Colon (tissue), 2 donors: Measurements from ENCODE around the gene SLC23A2.
"Not testable (repeated sequence)": the region's sequence is repeated elsewhere in the genome, so short reads cannot be mapped to it uniquely, and the experiment has no call there.

Experiments
- FAIRE-seq: peaks from 2 replicates; lab custom pipeline; 2012; peaks lifted over from hg19 to GRCh38; lab: Jason Lieb, UNC
- donor health status: control.
- donor health status: control.

The SLC23A2 gene

DNA sequence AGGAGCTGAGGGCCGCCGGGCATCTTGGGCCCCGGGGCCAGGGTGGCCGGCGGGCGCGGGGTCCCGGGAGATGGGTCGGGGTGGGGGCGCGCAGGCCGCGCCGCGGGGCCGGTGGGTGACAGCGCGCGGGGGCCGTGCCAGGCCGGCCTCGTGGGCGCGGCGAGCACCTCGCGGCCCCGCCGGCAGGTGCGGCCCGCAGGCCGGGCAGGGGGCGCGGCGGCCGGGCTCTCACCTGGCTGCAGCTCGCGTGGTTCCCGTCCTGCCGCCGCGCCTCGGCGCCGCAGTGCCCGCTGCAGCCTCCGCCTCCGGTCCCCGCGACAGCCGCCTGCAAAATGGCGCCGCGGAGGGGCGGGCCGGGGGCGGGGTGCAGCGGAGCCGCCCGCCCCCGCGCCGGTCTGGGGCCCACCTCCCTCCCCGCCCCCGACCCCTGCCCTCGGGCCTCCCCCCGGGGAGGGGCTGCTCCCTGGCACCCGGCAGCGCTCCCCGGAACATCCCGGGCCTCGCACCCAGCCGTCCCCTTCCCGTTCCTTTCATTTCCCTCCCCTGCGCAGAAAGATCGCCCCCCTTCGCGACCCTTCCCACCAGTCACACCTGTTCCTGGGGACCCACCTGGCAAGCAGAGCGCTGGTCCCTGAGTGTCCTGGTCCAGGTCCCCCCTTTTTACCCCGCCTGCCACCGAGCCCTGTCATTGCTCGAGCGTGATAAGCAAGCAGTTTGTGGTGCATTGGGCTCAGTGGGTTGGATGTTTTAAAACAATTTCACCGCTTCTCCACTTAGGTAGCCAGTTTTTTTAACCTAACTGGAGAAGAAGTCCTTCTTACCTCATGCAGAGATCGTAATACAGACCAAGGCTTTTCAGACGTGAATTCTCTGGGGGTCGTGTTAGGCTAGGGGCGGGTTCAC, at the start of gene SLC23A2:
SLC23A2 (minus strand) TSS at position 337 of the 903 bp plus-strand sequence. CDS start 68,948 bp downstream, outside the sequence.
- no peak for FAIRE-seq

DNA sequence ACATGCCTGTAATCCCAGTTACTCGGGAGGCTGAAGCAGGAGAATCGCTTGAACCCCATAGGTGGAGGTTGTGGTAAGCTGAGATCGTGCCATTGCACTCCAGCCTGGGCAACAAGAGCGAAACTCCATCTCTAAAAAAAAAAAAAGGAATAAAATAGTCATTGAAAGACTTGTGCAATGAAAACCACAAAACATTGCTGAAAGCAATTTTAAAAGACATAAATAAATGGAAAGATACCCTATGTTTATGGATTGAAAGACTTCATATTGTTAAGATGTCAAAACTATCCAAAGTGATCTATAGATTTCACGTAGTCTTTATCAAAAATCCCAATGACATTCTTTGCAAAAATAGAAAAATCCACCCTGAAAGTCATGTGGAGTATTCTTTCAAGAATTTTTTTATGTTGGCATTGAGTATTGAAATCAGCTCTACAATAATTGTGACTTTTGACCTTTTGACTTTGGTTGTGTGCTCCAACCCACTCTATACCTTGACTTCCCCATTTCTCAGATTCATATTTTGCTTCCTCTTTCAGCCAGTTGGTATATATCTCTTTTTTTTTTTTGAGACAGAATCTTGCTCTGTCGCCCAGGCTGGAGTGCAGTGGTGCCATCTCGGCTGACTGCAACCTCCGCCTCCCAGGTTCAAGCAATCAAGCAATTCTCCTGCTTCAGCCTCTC, 45.5 kb upstream of the SLC23A2 start:
- FAIRE-seq = no peak

DNA sequence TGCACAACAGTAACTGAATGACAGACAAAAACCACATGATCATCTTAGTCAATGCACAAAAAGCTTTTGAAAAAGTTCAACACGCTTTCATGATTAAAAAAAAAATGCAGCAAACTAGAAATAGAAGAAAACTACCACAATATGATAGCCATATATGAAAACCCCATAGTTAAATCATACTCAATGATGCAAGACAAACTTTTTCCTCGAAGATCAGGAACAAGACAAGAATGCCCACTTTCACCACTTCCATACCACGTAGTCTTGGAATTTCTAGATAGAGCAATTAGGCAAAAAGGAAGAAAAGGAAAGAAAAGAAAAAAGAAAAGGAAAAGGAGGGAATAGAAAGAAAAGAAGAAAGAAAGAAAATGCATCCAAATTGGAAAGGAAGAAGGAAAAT, 44.6 kb upstream of the SLC23A2 start:
- FAIRE-seq = no peak

DNA sequence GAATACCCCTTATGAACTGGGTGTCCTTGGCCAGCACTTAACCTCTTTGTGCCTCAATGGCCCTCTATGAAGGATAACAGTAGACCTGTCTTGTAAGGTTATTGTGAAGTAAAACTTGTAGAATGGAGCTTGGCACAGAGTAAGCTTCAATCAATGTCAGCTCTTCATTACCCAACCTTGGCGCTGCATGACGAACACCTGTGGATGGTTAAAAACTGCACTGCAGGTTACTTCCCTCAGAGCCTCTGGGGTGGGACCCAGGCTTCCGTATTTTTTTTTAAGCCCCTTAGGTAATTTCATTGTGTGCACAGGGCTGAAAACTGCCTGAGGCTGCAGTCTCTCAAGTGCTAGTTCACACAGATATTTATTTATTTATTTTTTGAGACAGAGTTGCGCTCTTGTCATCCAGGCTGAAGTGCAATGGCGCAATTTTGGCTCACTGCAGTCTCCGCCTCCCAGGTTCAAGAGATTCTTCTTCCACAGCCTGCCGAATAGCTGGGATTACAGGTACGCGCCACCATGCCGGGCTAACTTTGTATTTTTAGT, 42.8 kb upstream of the SLC23A2 start:
- no peak for FAIRE-seq

DNA sequence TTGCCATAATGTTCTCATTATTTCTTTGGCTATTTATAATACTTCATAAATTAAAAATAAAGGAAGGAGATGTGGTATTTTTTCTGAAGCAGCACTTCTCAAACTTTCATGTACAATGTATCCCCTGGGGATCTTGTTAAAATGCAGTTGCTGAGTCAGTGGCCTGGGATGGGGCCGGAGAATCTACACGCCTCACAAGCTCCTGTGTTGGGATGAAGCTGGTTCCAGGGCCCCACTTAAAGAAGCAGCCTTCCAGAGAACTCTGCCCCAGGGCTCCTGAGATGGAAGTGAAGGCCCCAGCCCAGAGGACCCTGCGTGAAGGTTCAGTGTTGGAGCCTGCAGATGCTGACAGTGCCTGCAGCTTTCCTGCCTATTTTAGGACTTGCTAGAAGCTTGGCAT, 40.1 kb upstream of the SLC23A2 start:
- FAIRE-seq = no peak

DNA sequence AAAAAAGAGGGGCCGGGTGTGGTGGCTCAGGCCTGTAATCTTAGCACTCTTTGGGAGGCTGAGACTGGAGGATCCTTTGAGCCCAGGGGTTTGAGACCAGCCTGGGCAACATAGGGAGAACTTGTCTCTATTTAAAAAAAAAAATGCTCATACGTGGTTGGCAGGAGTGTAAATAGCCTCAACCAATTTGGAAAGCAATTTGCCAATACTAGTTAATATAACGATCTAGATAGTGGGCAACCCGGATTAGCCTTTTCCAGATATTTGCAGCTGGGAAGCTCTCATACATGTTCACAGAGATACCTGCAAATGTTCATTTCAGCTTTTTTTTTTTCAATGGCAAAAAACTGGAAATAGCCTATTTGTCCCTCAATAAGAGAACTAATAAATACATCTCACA, 39.0 kb upstream of the SLC23A2 start:
- no peak for FAIRE-seq

DNA sequence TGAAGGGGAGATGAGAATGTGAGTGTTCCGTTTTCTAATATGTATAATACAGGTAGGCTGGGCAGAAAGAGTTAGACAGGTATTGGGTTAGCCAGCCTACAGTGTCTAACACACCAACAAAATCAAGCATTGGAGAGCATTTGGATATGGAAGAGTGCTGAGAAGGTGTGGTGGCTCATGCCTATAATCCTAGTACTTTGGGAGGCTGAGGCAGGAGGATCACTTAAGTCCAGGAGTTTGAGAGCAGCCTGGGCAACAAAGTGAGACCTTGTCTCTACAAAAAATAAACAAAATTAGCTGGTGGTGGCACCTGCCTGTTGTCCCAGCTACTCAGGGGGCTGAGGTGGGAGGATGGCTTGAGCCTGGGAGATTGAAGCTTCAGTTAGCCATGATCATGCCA, 38.6 kb upstream of the SLC23A2 start:
- no peak for FAIRE-seq

DNA sequence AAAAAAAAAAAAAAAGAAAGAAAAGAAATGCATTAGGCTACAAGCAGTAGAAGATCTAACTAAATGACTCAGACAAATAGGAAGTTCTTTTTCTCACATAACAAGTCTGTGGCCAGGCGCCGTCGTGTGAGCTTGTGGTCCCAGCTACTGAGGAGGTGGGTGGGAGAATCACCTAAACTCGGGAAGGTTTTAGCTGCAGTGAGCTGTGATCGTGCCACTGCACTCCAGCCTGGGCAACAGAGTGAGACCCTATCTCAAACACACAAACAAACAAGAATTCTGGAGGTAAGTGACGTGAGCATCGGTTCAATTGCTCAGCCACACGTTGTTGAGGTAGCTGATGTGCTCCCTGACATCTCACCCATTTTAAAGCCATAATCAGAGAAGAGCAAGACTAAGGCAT, 37.9 kb upstream of the SLC23A2 start:
- FAIRE-seq = no peak

DNA sequence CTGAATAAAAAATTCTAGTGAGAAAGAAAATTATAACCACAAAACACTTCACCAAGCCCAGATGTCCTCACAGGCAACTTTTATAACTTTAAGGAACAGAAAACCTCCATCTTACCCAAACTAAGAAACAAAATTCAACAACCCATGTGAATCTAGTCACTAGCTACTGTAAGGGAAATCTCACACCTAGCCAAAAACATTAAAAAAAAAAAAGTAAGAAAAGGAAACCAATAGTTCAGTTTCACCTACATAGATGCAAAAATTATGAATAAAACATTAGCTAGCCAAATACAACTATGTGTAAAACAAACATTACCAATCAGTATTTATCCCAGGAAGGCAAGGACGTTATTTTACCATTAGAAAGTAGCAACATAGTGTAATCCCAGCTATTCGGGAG, 35.5 kb upstream of the SLC23A2 start:
- no peak for FAIRE-seq

DNA sequence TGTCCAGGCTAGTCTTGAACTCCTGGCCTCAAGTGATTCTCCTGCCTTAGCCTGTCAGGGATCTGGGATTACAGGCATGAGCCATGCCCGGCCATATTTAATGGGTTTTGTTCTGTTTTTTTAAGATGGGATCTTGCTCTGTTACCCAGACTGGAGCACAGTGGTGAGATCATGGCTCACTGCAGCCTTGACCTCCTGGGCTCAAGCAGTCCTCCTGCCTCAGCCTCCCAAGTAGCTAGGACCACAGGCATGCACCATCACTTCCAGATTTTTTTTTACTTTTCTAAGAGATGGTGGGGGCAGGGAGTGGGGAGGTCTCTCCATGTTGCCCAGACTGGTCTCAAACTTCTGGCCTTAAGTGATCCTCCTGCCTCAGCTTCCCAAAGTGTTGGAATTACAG, 34.2 kb upstream of the SLC23A2 start:
- FAIRE-seq = not testable (repeated sequence)

DNA sequence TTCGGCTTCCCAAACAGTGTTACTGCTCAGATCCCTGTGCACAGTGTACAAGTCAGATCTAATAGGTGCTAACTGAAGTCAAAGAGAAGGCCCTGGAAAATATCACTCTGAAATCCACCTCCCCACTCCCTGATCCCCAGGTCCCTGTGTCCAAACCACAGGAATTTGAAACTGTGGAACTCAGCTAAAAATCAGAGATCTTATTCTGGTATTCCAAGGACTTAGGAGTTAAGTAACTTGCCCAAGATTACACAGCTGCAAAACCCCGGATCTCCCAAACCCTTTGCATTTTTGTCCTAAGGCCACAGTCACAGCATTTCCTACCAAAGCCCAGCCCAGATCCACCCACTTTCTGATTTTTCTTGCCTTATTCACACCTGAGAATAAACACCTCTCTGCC, 32.3 kb upstream of the SLC23A2 start:
- no peak for FAIRE-seq

DNA sequence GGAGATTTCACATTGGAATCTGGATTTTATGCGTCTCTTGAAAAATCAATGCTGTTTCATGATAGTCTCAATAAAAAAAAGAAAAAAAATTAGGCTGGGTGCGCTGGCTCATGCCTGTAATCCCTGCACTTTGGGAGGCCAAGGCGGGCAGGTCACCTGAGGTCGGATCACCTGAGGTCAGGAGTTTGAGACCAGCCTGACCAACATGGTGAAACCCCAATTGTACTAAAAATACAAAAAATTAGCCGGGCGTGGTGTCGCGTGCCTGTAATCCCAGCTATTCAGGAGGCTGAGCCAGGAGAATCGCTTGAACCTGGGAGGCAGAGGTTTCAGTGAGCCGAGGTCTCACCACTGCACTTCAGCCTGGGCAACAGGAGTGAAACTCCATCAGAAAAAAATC, 30.4 kb upstream of the SLC23A2 start:
- FAIRE-seq = not testable (repeated sequence)

DNA sequence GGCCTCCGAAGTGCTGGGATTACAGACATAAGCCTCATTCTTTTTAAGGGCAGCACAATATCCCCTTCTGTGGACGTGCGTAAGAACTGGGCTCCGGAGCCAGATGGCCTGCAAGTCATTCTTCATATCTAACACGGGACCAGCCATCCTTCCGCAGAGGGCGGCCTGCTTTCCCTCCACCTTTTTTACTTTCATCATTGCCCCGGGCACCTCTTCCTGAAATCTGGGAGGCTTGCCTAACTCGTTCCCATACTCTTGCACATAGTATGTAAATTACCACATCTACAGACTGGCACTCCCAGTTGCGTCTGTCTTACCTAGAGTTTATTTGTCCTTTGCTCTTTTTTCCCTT, 29.9 kb upstream of the SLC23A2 start:
- FAIRE-seq = no peak

DNA sequence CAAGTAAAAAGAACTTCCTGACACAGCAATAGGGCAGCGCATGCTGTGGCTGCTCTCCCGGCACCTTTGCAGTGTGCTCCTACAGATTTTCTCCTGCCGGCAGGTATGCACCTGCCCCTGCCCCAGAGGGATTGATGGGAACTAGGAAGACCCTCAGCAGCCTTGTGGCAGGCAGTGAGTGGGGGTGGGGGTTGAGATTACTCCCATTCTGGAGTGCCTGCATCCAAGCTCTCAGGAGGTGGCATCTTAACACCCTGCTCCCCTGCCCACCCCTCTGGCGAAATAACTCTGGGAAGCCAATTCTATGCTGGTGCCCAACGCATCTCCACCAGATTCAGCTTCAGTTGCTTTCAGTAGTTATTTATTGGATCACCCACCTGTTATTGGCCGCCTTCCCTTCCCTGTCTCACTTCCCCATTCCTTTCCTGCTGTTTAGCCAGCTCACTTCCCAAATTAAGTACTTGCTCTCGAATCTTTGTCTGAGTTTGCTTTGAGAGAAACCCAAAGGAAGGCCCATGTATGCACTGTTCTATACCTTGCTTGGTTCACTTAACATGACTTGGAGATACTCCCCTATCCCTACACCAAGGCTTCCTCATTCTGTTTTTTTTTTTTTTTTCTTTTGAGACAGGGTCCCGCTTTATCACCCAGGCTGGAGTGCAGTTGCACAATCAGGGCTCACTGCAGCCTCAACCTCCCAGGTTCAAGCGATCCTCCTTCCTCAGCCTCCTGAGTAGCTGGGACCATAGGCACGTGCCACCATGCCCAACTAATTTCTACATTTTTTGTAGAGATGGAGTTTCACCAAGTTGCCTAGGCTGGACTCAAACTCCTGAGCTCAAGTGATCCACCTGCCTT, 29.3 kb upstream of the SLC23A2 start:
- no peak for FAIRE-seq

DNA sequence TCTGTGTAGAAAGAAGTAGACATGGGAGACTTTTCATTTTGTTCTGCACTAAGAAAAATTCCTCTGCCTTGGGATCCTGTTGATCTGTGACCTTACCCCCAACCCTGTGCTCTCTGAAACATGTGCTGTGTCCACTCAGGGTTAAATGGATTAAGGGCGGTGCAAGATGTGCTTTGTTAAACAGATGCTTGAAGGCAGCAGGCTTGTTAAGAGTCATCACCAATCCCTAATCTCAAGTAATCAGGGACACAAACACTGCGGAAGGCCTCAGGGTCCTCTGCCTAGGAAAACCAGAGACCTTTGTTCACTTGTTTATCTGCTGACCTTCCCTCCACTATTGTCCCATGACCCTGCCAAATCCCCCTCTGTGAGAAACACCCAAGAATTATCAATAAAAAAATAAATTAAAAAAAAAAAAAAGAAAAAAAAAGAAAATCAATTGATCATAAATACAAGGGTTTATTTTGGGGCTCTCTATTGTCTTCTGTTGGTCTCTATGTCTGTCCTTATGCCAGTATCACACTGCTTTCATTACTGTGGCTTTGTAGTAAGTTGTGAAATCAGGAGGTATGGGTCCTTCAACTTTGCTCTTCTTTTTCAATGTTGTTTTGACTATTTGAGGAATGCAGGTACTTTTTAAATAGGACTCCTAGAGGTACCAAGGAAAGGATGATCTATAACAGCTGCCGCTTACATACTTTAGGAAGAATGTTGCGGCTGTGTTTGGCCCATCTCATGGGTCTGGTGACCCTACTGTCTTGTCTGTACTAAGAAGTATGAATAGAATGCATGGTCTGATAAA, 27.1 kb upstream of the SLC23A2 start:
- FAIRE-seq = not testable (repeated sequence)

DNA sequence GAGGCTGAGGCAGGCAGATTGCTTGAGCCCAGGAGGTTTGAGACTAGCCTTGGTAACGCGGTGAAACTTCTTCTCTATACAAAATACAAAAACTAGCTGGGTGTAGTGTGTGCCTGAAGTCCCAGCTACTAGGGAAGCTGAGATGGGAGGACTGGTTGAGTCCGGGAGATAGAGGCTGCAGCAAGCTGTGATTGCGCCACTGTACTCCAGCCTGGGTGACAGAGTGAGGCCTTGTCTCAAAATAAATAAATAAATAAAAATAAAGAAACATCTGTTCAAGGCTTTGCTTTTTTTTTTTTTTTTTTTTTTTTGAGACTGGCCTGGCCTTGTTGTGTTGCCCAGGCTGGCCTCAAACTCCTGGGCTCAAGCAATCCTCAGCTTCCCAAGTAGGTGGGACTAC, 23.7 kb upstream of the SLC23A2 start:
- FAIRE-seq = no peak

DNA sequence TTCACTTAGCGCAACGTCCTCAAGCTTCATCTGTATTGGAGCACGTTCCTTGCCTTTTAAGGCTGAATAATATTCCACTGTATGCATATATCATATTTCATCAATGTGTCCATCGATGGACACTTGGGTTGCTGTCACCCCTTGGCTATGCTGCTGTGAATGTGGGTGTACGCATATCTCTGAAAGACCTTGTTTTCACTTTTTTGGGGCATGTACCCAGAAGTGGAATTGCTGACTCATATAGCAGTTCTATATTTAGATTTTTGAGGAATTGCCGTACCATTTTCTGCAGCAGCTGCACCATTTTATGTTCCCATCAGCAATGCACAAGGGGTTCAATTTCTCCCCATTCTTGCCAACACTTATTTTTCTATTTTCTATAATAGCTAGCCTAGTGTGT, 22.8 kb upstream of the SLC23A2 start:
- FAIRE-seq = no peak

DNA sequence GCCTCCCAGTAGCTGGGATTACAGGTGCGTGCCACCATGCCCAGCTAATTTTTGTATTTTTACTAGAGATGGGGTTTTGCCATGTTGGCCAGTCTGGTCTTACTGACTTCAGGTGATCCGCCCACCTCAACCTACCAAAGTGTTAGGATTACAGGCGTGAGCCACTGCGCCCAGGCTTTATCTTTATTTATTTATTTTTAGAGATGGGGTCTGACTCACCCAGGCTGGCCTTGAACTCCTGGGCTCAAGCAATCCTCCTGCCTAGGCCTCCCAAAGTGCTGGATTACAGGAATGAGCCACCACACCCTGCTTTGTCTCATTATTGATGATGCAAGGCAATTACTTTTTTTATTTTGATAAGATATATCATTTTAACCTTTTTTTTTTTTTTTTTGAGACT, 21.9 kb upstream of the SLC23A2 start:
- FAIRE-seq = not testable (repeated sequence)

DNA sequence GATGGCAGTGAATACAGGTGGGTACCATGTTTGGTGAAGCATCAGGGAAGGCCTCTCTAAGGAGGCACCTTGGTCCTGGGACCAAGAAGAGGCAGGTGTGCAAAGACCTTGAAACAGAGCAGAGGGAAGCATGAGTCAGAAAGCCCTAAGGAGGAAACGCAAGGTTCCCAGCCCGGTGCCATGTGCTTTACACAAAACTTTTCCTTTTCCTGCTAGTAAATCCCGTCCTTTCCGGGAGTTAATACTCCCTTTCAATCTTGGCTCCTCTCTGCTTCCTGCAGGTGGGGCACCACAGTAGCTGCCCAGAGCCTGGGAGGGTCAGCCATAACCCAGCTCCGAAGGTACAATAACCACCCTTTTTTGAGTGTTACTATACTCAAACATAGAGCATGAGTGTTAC, 19.4 kb upstream of the SLC23A2 start:
- FAIRE-seq = no peak

DNA sequence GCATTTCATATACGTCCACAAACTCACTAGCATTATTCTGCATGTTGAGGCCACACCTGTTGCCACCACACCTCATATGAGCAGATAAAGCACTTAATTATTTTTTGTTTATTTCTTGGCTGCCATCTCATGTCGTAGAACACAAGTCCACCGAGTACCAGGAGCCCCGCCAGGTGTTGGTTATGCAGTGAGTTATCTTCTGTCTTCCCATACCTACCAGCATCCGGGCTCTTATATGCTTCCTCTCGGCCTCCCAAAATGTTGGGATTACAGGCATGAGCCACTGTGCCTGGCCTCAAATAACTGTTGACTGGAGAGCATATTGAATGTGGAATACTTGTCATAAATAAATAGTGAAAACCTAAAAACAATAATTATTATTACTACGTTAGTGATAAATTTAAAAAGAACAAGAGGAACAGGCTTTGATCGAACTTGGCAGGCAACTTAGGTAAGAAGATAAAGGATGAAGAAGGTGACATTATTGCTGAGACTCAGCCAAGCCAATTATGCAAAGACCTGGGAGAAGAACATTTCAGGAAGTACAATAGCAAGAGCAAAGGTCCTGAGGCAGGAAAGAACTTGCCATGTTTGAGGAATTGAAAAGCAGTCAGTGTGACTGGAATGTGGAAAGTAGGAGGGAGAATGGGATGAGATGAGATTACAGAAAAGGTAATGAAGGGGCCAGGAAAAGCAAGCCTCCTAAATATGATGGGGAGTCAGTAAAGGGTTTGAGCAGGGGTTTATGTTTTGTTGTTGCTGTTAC, 12.6 kb upstream of the SLC23A2 start:
- FAIRE-seq = no peak

DNA sequence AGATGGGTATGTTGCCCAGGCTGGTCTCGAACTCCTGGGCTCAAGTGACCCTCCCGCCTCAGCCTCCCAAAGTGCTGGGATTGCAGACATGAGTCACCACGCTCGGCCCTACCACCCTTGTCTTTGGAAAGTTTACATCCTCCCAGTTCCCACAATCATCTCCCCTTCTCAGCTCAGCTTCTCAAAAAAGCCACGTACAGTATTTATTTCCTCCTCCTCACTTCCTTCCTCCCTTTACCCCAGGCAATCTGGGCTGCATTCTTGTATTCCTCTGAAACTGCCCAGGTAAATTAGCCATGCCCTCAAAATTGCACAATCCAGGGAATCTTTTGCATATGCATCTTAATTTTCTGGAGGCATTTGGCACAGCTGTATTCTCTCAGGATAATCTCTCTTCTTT, 7.4 kb upstream of the SLC23A2 start:
- no peak for FAIRE-seq
